Nephron progenitor cell (in vitro differentiated cells): Measurements from ENCODE around the gene KIF24.

ENCODE experiments used
- DNase-seq: peaks from one replicate; pipeline ENCODE4 v3.0.0; 2021
- H3K27ac Mint-ChIP-seq: 2 replicates; pipeline ENCODE4 v1.8.0; 2021; ENCODE audit warnings: mild to moderate bottlenecking, moderate library complexity, mixed read lengths
- H3K27me3 Mint-ChIP-seq: 2 replicates; pipeline ENCODE4 v1.8.0; 2021; ENCODE audit warnings: mild to moderate bottlenecking, low read depth, mixed read lengths; ENCODE audit not compliant: poor library complexity
- H3K36me3 Mint-ChIP-seq: 2 replicates; pipeline ENCODE4 v1.8.0; 2021; ENCODE audit warnings: low read depth, mixed read lengths
- H3K4me1 Mint-ChIP-seq: 2 replicates; pipeline ENCODE4 v1.8.0; 2021; ENCODE audit warnings: mixed read lengths
- H3K4me3 Mint-ChIP-seq: 2 replicates; pipeline ENCODE4 v1.8.0; 2021; ENCODE audit warnings: mild to moderate bottlenecking, moderate library complexity, mixed read lengths
- H3K9me3 Mint-ChIP-seq: 2 replicates; pipeline ENCODE4 v1.8.0; 2021; ENCODE audit warnings: mild to moderate bottlenecking, moderate library complexity, mixed read lengths
- TF ChIP-seq, protein P1 (sequence below): fragments of 200-600 bp; sonication (generic); IDR thresholded peaks from 2 replicates; pipeline ENCODE4 v1.5.0; 2021; ENCODE audit warnings: antibody characterized with exemption

The KIF24 gene

GRCh38 chr9:34322899-34323591 lies 6.0 kb downstream of the KIF24 start:
- no peaks in the 10 kb centered on the region for H3K9me3 Mint-ChIP-seq
- no peak overlapping the region for H3K4me3 Mint-ChIP-seq
- H3K27ac Mint-ChIP-seq: no peak overlapping the region
- DNase-seq: no peak
- peaks cover 17% of the 10 kb centered on the region for H3K4me1 Mint-ChIP-seq
- TF ChIP-seq, protein P1, sequence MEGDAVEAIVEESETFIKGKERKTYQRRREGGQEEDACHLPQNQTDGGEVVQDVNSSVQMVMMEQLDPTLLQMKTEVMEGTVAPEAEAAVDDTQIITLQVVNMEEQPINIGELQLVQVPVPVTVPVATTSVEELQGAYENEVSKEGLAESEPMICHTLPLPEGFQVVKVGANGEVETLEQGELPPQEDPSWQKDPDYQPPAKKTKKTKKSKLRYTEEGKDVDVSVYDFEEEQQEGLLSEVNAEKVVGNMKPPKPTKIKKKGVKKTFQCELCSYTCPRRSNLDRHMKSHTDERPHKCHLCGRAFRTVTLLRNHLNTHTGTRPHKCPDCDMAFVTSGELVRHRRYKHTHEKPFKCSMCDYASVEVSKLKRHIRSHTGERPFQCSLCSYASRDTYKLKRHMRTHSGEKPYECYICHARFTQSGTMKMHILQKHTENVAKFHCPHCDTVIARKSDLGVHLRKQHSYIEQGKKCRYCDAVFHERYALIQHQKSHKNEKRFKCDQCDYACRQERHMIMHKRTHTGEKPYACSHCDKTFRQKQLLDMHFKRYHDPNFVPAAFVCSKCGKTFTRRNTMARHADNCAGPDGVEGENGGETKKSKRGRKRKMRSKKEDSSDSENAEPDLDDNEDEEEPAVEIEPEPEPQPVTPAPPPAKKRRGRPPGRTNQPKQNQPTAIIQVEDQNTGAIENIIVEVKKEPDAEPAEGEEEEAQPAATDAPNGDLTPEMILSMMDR: no peak
- peaks cover 2% of the 10 kb centered on the region for H3K36me3 Mint-ChIP-seq
- no peaks in the 10 kb centered on the region for H3K27me3 Mint-ChIP-seq

DNA sequence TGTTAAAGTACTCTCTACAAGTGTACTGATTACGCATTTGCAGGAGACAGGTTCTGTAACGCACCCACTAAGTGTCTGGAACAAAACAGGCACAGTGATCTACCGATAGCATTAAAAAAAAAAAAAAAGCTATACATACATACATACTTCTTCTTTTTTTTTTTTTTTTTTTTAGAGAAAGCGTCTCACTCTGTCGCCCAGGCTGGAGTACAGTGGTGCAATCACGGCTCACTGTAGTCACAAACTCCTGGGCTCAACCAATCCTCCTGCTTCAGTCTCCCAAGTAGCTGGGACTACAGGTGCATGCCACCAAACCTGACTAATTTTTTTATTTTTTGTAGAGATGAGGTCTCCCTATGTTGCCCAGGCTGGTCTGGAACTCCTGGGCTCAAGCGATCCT lies 7.6 kb downstream of the KIF24 start:
- Mint-ChIP-seq H3K36me3 (peaks cover 4% of the 10 kb centered on the region), H3K9me3 (no peaks in the 10 kb centered on the region), H3K27me3 (no peaks in the 10 kb centered on the region), H3K4me3 (no peak overlapping the region), H3K27ac (no peak overlapping the region), H3K4me1 (peaks cover 3% of the 10 kb centered on the region)
- DNase-seq: no peak
- TF ChIP-seq, protein P1: no peak

GRCh38 chr9:34318163-34318790 lies 10.8 kb downstream of the KIF24 start:
- Mint-ChIP-seq H3K27ac (no peak overlapping the region), H3K4me1 (no peaks in the 10 kb centered on the region), H3K9me3 (no peaks in the 10 kb centered on the region), H3K36me3 (peaks cover 4% of the 10 kb centered on the region), H3K4me3 (no peak overlapping the region), H3K27me3 (no peaks in the 10 kb centered on the region)
- TF ChIP-seq, protein P1: no peak
- no peak for DNase-seq

- Mint-ChIP-seq H3K27ac (no peak overlapping the region), H3K36me3 (peaks cover 4% of the 10 kb centered on the region), H3K4me3 (no peak overlapping the region), H3K27me3 (no peaks in the 10 kb centered on the region), H3K9me3 (no peaks in the 10 kb centered on the region), H3K4me1 (no peaks in the 10 kb centered on the region)
- TF ChIP-seq, protein P1: no peak
- no peak for DNase-seq
Measured at GRCh38 chr9:34317436-34317835, 11.6 kb downstream of the KIF24 start.

GRCh38 chr9:34311499-34312185 lies 17.4 kb downstream of the KIF24 start:
- TF ChIP-seq, protein P1: no peak
- Mint-ChIP-seq H3K4me3 (no peak overlapping the region), H3K36me3 (no peaks in the 10 kb centered on the region), H3K27ac (no peak overlapping the region), H3K9me3 (no peaks in the 10 kb centered on the region), H3K4me1 (peaks cover 10% of the 10 kb centered on the region), H3K27me3 (no peaks in the 10 kb centered on the region)
- no peak for DNase-seq
